Osteocyte (in vitro differentiated cells): ENCODE data around the gene IQSEC3. TPM values are rescaled to one million over a fixed set of nuclear protein-coding genes. Genes with fewer than 3 reads are reported as not detected.
A peak's percentile ranks its signal among the peaks of the same experiment; 100 is the strongest.

Source experiments
- DNase-seq: peaks from one replicate; pipeline ENCODE4 v3.0.0; 2021; ENCODE audit warnings: mixed read lengths; ENCODE audit not compliant: unreplicated experiment; ENCODE audit errors: extremely low spot score
- H3K27ac Mint-ChIP-seq: one replicate; pipeline ENCODE4 v1.8.0; 2021; ENCODE audit warnings: mild to moderate bottlenecking, mixed read lengths; ENCODE audit not compliant: unreplicated experiment
- H3K27me3 Mint-ChIP-seq: one replicate; pipeline ENCODE4 v1.8.0; 2021; ENCODE audit warnings: mixed read lengths; ENCODE audit not compliant: unreplicated experiment
- H3K36me3 Mint-ChIP-seq: one replicate; pipeline ENCODE4 v1.8.0; 2021; ENCODE audit warnings: mixed read lengths; ENCODE audit not compliant: unreplicated experiment
- H3K4me1 Mint-ChIP-seq: one replicate; pipeline ENCODE4 v1.8.0; 2021; ENCODE audit warnings: mixed read lengths; ENCODE audit not compliant: unreplicated experiment
- H3K4me3 Mint-ChIP-seq: one replicate; pipeline ENCODE4 v1.8.0; 2021; ENCODE audit warnings: mild to moderate bottlenecking, moderate library complexity, mixed read lengths; ENCODE audit not compliant: unreplicated experiment
- H3K9me3 Mint-ChIP-seq: one replicate; pipeline ENCODE4 v1.8.0; 2021; ENCODE audit warnings: mixed read lengths; ENCODE audit not compliant: unreplicated experiment
- total RNA-seq: library from RNA; stranded (reverse); gene quantifications from 2 replicates; pipeline ENCODE4 v1.2.1, GENCODE V29; 2021
- TF ChIP-seq, protein P1 (sequence below): fragments of 200-600 bp; sonication (generic); IDR thresholded peaks from 2 replicates; pipeline ENCODE4 v1.5.0; 2021; ENCODE audit warnings: antibody characterized with exemption, mild to moderate bottlenecking, moderate library complexity

IQSEC3 gene
- total RNA-seq, 1 donor from 2014 or later = 0.56 TPM

GRCh38 chr12:99605-100004, 33.0 kb downstream of the IQSEC3 start:
- H3K4me3 Mint-ChIP-seq = peak overlapping the region; percentile 54
- TF ChIP-seq, protein P1, sequence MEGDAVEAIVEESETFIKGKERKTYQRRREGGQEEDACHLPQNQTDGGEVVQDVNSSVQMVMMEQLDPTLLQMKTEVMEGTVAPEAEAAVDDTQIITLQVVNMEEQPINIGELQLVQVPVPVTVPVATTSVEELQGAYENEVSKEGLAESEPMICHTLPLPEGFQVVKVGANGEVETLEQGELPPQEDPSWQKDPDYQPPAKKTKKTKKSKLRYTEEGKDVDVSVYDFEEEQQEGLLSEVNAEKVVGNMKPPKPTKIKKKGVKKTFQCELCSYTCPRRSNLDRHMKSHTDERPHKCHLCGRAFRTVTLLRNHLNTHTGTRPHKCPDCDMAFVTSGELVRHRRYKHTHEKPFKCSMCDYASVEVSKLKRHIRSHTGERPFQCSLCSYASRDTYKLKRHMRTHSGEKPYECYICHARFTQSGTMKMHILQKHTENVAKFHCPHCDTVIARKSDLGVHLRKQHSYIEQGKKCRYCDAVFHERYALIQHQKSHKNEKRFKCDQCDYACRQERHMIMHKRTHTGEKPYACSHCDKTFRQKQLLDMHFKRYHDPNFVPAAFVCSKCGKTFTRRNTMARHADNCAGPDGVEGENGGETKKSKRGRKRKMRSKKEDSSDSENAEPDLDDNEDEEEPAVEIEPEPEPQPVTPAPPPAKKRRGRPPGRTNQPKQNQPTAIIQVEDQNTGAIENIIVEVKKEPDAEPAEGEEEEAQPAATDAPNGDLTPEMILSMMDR = no peak
- H3K36me3 Mint-ChIP-seq = no peaks in the 10 kb centered on the region
- peaks cover 63% of the 10 kb centered on the region for H3K27me3 Mint-ChIP-seq
- H3K27ac Mint-ChIP-seq = peak overlapping the region; percentile 0
- H3K4me1 Mint-ChIP-seq = peaks cover 22% of the 10 kb centered on the region
- no peak for DNase-seq
- no peaks in the 10 kb centered on the region for H3K9me3 Mint-ChIP-seq

- no peak for DNase-seq
- H3K9me3 Mint-ChIP-seq = no peaks in the 10 kb centered on the region
- H3K4me1 Mint-ChIP-seq = peaks cover 22% of the 10 kb centered on the region
- H3K27me3 Mint-ChIP-seq = peaks cover 46% of the 10 kb centered on the region
- TF ChIP-seq, protein P1 = no peak
- no peak overlapping the region for H3K27ac Mint-ChIP-seq
- H3K4me3 Mint-ChIP-seq = no peak overlapping the region
- no peaks in the 10 kb centered on the region for H3K36me3 Mint-ChIP-seq
Measured at GRCh38 chr12:101969-102878, 35.7 kb downstream of the IQSEC3 start.

DNA sequence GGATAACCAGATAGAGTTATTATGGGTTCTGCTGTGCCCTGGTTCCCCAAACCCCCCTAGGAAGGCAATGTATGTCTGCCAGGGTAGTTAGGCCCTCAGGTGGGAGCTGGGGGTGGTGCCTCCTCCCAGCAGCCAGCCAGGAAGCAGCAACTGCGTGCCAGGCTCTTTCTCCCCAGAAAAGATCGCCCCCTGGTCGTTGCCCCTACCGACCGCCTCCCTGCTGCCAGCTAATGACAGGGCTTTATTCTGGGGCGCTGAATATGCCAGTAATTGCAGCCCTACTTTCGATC, 36.3 kb downstream of the IQSEC3 start:
- Mint-ChIP-seq H3K36me3 (no peaks in the 10 kb centered on the region), H3K27ac (no peak overlapping the region), H3K9me3 (no peaks in the 10 kb centered on the region), H3K27me3 (peaks cover 40% of the 10 kb centered on the region), H3K4me1 (peaks cover 19% of the 10 kb centered on the region), H3K4me3 (no peak overlapping the region)
- no peak for DNase-seq
- TF ChIP-seq, protein P1 = no peak

- peaks cover 15% of the 10 kb centered on the region for H3K4me1 Mint-ChIP-seq
Measured at GRCh38 chr12:103169-103981, 36.8 kb downstream of the IQSEC3 start.

More at GRCh38 chr12:103169-103981, 36.8 kb downstream of the IQSEC3 start:
- no peaks in the 10 kb centered on the region for H3K9me3 Mint-ChIP-seq
- TF ChIP-seq, protein P1 = no peak
- DNase-seq = no peak
- H3K36me3 Mint-ChIP-seq = no peaks in the 10 kb centered on the region
- H3K27ac Mint-ChIP-seq = no peak overlapping the region
- H3K4me3 Mint-ChIP-seq = no peak overlapping the region
- peaks cover 34% of the 10 kb centered on the region for H3K27me3 Mint-ChIP-seq
